SU-DHL-6 (cell line): ENCODE data around the gene KSR1.

ENCODE experiments used
- H2AFZ ChIP-seq: fragments of 200-600 bp; sonication (generic); 2 replicates; pipeline ENCODE4 v1.6.1; 2014; ENCODE audit warnings: low read depth, mild to moderate bottlenecking, moderate library complexity, mixed read lengths, antibody characterized with exemption, low read length; ENCODE audit not compliant: severe bottlenecking
- H3F3A ChIP-seq: fragments of 200-600 bp; shearing (Covaris generic); 2 replicates; pipeline ENCODE4 v1.6.0; 2016; ENCODE audit warnings: antibody characterized with exemption, mild to moderate bottlenecking; ENCODE audit not compliant: insufficient read depth
- H3K27ac ChIP-seq: fragments of 200-600 bp; sonication (generic); 2 replicates; pipeline ENCODE4 v1.5.1; 2016; ENCODE audit warnings: low read depth, mild to moderate bottlenecking, low read length, moderate library complexity, mixed read lengths
- H3K27me3 ChIP-seq: fragments of 200-600 bp; sonication (generic), shearing (Covaris generic); 2 replicates; pipeline ENCODE4 v1.6.0; 2014; ENCODE audit warnings: mild to moderate bottlenecking, low read length
- H3K36me3 ChIP-seq: fragments of 200-600 bp; sonication (generic); 2 replicates; pipeline ENCODE4 v1.6.1; 2014; ENCODE audit warnings: mild to moderate bottlenecking, low read length, mixed read lengths
- H3K4me2 ChIP-seq: fragments of 300-600, 200-600 bp; shearing (Covaris generic), sonication (generic); 2 replicates; pipeline ENCODE4 v1.6.0; 2014; ENCODE audit warnings: low read length, low read depth, mild to moderate bottlenecking; ENCODE audit not compliant: poor library complexity, severe bottlenecking
- H3K4me3 ChIP-seq: fragments of 200-600 bp; sonication (generic); 2 replicates; pipeline ENCODE4 v1.5.1; 2014; ENCODE audit warnings: antibody characterized with exemption, low read length, mild to moderate bottlenecking, mixed read lengths; ENCODE audit not compliant: insufficient read depth, poor library complexity, severe bottlenecking
- H3K79me2 ChIP-seq: fragments of 200-600 bp; sonication (generic); 2 replicates; pipeline ENCODE4 v1.6.1; 2014; ENCODE audit warnings: mild to moderate bottlenecking, low read length, moderate library complexity; ENCODE audit not compliant: insufficient read depth
- H3K9ac ChIP-seq: fragments of 200-600 bp; sonication (generic); 2 replicates; pipeline ENCODE4 v1.7.0; 2014; ENCODE audit warnings: mild to moderate bottlenecking, low read length
- H3K9me2 ChIP-seq: fragments of 200-600 bp; sonication (generic); replicated peaks from 2 replicates; pipeline ENCODE4 v1.6.1; 2014; ENCODE audit warnings: low read length; ENCODE audit not compliant: insufficient read depth
- H3K9me3 ChIP-seq: fragments of 200-600 bp; sonication (generic); 2 replicates; pipeline ENCODE4 v1.6.1; 2014; ENCODE audit warnings: low read length, mixed read lengths; ENCODE audit not compliant: insufficient read depth
- H4K20me1 ChIP-seq: fragments of 200-600 bp; sonication (generic); 2 replicates; pipeline ENCODE4 v1.6.1; 2014; ENCODE audit warnings: low read depth, mild to moderate bottlenecking, antibody characterized with exemption, low read length, moderate library complexity, mixed read lengths
- EZH2phosphoT487 ChIP-seq: fragments of 200-600 bp; sonication (generic), shearing (Covaris generic); conservative IDR thresholded peaks from 2 replicates; pipeline ENCODE4 v1.6.1; 2018; ENCODE audit warnings: mild to moderate bottlenecking, antibody characterized with exemption, low read length, moderate library complexity, mixed read lengths
- TF ChIP-seq, protein P1 (sequence below): fragments of 200-600 bp; sonication (generic); IDR thresholded peaks from one replicate; pipeline ENCODE4 v1.5.1; 2017; ENCODE audit warnings: antibody characterized with exemption, mild to moderate bottlenecking, low read length, moderate library complexity; ENCODE audit not compliant: insufficient read depth, poor library complexity, severe bottlenecking

KSR1 gene

DNA sequence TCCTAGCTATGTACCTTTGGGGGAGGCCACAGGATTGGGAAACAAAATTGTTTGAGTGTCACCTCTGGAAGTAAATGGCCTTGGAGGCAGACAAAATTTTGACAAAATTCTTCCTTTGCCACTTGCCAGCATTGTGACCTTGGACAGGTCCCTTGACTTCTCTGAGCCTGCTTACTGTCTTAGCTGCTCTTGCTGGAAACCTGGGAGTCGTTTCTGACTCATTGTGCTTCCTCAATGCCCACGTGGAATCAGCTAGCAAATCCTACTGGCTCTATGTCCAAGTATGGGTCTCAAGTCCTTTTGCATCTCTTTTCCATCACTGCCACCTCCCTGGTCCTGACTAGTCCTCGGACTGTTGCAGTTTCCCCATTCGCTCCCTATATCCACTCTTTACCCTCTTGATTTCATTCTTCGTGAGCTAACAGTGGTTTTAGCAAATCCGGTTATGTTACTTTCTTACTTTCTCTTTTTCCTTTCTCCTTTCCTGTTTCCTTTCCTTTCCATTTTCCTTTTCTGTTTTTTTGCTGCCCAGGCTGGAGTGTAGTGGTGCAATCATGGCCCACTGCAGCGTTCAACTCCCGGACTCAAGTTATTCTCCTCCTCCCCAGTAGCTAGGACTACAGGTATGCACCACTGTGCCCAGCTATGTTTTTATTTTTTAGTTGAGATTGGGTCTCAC, 106.7 kb downstream of the KSR1 start:
- Histone ChIP-seq H3K4me3 (no peak overlapping the region), H3K27me3 (no peaks in the 10 kb centered on the region), H2AFZ (no peak overlapping the region), H3K9me3 (no peaks in the 10 kb centered on the region), H3K36me3 (no peaks in the 10 kb centered on the region), H3F3A (no peaks in the 10 kb centered on the region), H4K20me1 (no peaks in the 10 kb centered on the region), H3K79me2 (no peaks in the 10 kb centered on the region), H3K27ac (no peak overlapping the region), H3K4me2 (no peak overlapping the region), H3K9ac (no peak overlapping the region), H3K9me2 (no peaks in the 10 kb centered on the region)
- TF ChIP-seq, protein P1, sequence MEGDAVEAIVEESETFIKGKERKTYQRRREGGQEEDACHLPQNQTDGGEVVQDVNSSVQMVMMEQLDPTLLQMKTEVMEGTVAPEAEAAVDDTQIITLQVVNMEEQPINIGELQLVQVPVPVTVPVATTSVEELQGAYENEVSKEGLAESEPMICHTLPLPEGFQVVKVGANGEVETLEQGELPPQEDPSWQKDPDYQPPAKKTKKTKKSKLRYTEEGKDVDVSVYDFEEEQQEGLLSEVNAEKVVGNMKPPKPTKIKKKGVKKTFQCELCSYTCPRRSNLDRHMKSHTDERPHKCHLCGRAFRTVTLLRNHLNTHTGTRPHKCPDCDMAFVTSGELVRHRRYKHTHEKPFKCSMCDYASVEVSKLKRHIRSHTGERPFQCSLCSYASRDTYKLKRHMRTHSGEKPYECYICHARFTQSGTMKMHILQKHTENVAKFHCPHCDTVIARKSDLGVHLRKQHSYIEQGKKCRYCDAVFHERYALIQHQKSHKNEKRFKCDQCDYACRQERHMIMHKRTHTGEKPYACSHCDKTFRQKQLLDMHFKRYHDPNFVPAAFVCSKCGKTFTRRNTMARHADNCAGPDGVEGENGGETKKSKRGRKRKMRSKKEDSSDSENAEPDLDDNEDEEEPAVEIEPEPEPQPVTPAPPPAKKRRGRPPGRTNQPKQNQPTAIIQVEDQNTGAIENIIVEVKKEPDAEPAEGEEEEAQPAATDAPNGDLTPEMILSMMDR, result no peak
- TF ChIP-seq EZH2phosphoT487, result no peak

DNA sequence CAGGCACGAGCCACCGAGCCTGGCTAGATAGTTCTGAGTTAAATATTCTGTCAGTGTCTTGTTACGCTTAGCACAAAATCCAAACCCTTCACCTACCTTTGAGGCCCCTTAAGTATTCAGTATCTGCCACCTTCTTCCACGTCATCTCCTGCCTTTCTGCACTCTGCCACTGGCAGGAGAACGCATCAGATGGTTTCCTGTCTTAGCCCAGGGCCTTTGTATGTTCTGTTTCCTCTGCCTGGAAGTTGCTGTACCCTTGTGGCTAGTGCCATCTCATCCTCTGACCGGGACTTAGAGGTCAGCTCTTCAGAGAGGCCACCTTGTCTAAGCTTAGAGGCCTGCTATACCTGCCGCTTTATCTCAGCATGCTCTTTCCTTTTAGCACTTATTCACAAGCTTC, 107.3 kb downstream of the KSR1 start:
- no peak overlapping the region for H3K4me2 ChIP-seq
- H3K27me3 ChIP-seq, result no peaks in the 10 kb centered on the region
- H3K36me3 ChIP-seq, result no peaks in the 10 kb centered on the region

DNA sequence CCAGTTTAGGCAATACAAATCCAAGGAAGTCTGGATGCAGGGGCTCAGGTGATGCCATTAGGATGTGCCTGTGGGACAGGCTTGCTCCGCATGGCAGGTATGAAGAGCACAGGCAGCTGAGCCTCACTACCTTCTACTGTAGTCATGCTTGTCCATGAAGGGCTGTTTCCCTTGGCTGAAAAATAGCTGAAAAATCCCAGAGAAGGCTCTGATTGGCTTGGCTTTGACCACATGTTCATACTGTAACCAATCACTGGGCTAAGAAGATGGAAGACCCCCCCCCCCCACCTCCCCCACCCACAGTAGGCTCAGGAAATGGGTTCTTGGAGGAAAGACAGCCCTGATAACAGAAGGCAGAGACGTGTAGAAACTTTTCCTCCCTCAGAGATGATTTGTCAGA, 108.2 kb downstream of the KSR1 start:
- Histone ChIP-seq H3K4me2 (no peak overlapping the region), H3K27me3 (no peaks in the 10 kb centered on the region), H3K79me2 (no peaks in the 10 kb centered on the region), H3K27ac (no peak overlapping the region), H2AFZ (no peak overlapping the region), H3K9me3 (no peaks in the 10 kb centered on the region), H3K4me3 (no peak overlapping the region), H3K9me2 (no peaks in the 10 kb centered on the region), H3K36me3 (no peaks in the 10 kb centered on the region), H4K20me1 (no peaks in the 10 kb centered on the region), H3K9ac (no peak overlapping the region), H3F3A (no peaks in the 10 kb centered on the region)
- TF ChIP-seq, protein P1, result no peak
- TF ChIP-seq EZH2phosphoT487, result no peak

More for the DNA sequence above, 107.3 kb downstream of the KSR1 start:
- H3K4me3 ChIP-seq, result no peak overlapping the region
- H2AFZ ChIP-seq, result no peak overlapping the region
- no peaks in the 10 kb centered on the region for H3K9me2 ChIP-seq
- H4K20me1 ChIP-seq, result no peaks in the 10 kb centered on the region
- no peaks in the 10 kb centered on the region for H3K79me2 ChIP-seq
- H3F3A ChIP-seq, result no peaks in the 10 kb centered on the region
- H3K27ac ChIP-seq, result no peak overlapping the region
- TF ChIP-seq, protein P1, result no peak
- no peak for TF ChIP-seq EZH2phosphoT487
- H3K9ac ChIP-seq, result no peak overlapping the region
- H3K9me3 ChIP-seq, result no peaks in the 10 kb centered on the region
